ENCODE data around the gene NPR2.

The NPR2 gene

GRCh38 chr9:35791297-35791921 is at the start of gene NPR2:
Gene NPR2 (plus strand): TSS chr9:35791591. CDS start chr9:35792409, 818 bp downstream.
- no peak for DNase-seq (ENCODE audit: extremely low read depth in 1 of 2, low read depth in 1 of 2)

- no peak for DNase-seq (ENCODE audit: extremely low read depth in 1 of 2, low read depth in 1 of 2)
These were observed 49.7 kb upstream of the NPR2 start for GRCh38 chr9:35741740-35742139.

GRCh38 chr9:35743452-35743851 is 47.9 kb upstream of the NPR2 start:
- no peak for DNase-seq (ENCODE audit: extremely low read depth in 1 of 2, low read depth in 1 of 2)

GRCh38 chr9:35743880-35744518 is 47.4 kb upstream of the NPR2 start:
- no peak for DNase-seq (ENCODE audit: extremely low read depth in 1 of 2, low read depth in 1 of 2)

GRCh38 chr9:35745569-35745968 is 45.8 kb upstream of the NPR2 start:
- DNase-seq (ENCODE audit: extremely low read depth in 1 of 2, low read depth in 1 of 2) = no peak

DNA sequence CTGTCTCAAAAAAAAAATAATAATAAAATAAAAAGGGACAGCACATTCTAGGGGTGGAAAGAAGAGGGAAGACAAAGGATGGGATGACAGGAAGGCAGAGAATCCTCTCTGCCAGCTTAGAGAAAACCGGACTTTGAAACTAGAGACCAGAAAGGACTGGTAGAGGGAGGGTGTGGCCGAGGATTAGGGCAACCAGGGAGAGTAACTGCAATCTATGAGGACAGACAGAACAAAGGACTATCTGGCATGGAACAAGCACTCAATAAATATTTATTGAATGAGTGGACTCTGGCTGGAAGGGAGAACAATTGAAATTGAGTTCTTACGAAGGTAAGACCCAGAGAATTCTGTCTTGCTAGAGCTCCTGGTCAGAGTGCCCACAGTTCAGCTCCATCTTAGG is 44.8 kb upstream of the NPR2 start:
- no peak for DNase-seq (ENCODE audit: extremely low read depth in 1 of 2, low read depth in 1 of 2)

DNA sequence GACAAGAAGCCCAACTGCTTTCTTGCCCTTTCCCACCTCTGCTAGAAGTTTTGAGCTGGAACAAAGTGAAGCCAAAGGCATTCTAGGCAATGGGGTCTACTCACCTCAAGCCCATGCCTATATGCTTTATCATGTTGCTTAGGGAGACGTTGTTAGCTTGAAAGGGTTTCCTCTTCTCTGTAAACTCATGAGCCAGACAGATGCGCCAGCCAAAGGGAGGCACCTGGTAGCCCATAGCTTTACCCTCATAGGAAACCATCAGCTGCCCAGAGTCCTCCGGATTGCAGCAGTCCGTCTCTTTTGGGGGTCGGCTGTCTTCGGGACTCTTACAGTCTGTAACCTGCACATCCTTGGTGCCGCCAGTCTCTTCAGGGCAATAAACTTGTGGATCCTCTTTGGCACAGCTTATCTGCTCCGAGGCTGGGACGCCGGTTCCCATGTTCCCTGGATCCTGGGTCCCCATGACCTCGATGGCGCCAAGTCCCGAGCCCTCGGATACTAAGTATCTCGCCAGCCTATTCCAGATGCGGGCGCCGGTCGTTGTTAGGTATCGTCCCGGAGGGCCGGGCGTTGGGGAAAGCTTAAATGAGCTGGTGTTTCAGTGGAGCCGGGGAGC is 43.0 kb upstream of the NPR2 start:
- no peak for DNase-seq (ENCODE audit: extremely low read depth in 1 of 2, low read depth in 1 of 2)

DNA sequence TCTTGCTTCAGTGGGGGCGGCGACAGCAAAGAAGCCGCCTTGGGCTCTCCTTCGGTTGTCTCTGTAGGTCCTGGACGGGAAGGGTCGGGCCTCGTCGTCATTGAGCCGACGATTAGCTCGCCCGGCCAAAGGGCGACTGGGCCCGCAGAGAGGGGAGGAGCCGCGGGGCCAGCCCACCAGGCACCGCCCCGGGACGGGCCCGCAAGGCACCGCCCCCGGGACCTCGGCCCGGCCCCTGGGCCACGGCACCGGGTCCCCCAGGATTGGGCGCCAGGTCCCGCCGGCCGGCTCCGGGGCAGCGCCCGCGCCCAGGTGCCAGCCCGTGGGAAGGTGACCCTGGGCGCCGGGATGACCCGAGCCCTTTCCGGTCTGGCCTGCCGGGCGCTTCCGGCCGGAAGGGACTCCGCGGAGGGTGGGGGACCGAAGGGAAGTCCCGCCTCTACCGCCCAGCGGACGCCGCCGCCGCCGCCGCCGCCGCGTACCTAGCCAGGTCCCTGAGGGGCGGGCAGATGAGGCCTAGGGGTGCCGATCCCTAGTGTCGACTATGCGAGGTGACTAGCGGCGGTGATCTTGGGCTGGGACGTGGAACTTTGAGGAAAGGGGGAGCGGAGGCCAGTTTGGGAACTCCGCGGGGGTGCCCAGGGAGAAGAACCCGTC is 42.4 kb upstream of the NPR2 start, which contains the start of the genes GBA2 and RGP1:
Gene GBA2, minus strand, starts transcription at position 371 of the 657 bp plus-strand sequence. CDS start 524 bp downstream, outside the sequence.
Gene RGP1, plus strand, starts transcription at position 430 of the 657 bp plus-strand sequence. CDS start 469 bp downstream, outside the sequence.
- peak in 1 of 2 donors; percentile 45 for DNase-seq (ENCODE audit: extremely low read depth in 1 of 2, low read depth in 1 of 2)

GRCh38 chr9:35749515-35750255 is 41.7 kb upstream of the NPR2 start:
- peak in 1 of 2 donors; percentile 30 for DNase-seq (ENCODE audit: extremely low read depth in 1 of 2, low read depth in 1 of 2)

- DNase-seq (ENCODE audit: extremely low read depth in 1 of 2, low read depth in 1 of 2) = no peak
These were observed 41.2 kb upstream of the NPR2 start for GRCh38 chr9:35750256-35750531.

DNA sequence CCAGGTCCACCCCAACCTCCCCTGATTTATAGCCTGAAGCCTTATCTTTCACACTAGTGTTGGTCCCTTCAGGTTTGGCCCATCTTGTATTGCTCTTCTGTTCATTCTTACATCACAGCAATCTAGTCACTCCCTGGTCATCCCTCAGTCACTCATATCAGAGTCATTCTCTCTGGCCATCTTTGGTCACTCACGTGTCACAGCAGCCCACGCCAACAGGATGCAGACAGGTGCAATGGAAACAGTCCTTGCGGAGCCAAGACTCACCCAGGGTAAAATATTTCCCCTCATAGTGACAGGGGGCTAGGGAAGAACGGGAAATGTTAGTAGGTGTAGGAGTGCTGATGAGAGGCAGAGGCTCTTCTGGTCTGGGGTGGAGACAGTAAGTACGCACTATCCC is 37.9 kb upstream of the NPR2 start:
- no peak for DNase-seq (ENCODE audit: extremely low read depth in 1 of 2, low read depth in 1 of 2)

GRCh38 chr9:35754264-35754663 is 37.1 kb upstream of the NPR2 start, which contains the start of gene MSMP:
Gene MSMP (minus strand): TSS chr9:35754276. CDS start chr9:35754129, 147 bp downstream.
- no peak for DNase-seq (ENCODE audit: extremely low read depth in 1 of 2, low read depth in 1 of 2)

GRCh38 chr9:35755071-35755470 is 36.3 kb upstream of the NPR2 start:
- DNase-seq (ENCODE audit: extremely low read depth in 1 of 2, low read depth in 1 of 2) = no peak

GRCh38 chr9:35756275-35757225 is 34.8 kb upstream of the NPR2 start:
- DNase-seq (ENCODE audit: extremely low read depth in 1 of 2, low read depth in 1 of 2) = peak; percentile 46 to 65

- no peak for DNase-seq (ENCODE audit: extremely low read depth in 1 of 2, low read depth in 1 of 2)
These were observed 34.0 kb upstream of the NPR2 start for GRCh38 chr9:35757226-35757891.

- no peak for DNase-seq (ENCODE audit: extremely low read depth in 1 of 2, low read depth in 1 of 2)
These were observed 33.5 kb upstream of the NPR2 start for GRCh38 chr9:35757892-35758275.

DNA sequence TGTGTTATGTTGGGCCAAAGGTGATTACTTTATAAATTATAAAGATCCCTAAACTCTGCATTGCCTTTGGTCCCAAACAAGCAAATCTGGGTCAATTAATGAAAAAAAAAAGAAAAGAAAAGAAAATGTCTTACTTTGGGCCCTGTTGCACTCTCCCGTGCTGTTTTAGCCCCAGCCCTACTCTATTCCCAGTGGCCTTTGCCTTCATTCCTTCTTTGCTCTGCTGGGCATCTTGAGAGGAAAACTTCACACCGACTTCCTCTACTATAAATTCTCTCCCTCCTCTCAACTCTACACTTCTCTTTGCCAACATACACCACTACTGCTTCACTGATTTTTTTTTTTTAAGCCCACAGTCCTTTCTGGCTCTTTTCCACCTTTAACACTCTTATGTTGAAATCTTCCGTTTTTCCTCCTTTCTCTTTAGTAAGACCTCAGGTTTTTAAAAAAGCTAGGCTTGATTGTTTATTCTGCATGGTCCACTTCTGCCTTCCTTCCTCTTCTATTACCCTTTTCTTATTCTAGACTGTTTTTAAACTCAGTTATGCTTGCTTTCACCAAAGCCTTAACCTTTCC is 32.8 kb upstream of the NPR2 start:
- no peak for DNase-seq (ENCODE audit: extremely low read depth in 1 of 2, low read depth in 1 of 2)

DNA sequence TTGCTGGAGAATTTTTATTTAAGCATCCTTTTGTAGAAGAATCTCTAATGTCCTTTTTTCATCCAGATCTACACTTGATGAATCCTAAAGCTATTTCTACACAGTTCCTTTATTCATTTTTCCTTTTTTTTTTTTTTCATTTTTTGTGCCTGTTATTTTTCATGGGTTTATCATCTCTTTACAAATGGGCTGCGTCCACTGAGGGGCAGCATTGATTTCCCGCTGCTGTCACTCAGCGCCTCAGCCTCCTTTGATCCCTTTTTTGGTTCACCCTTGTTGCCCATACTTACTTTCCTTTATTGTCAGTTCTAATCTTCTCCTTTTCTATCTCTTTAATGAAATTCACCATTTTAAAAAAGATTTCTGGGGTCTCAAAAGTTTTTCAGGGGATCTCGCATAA is 31.6 kb upstream of the NPR2 start:
- no peak for DNase-seq (ENCODE audit: extremely low read depth in 1 of 2, low read depth in 1 of 2)

- DNase-seq (ENCODE audit: extremely low read depth in 1 of 2, low read depth in 1 of 2) = no peak
These were observed 30.7 kb upstream of the NPR2 start for GRCh38 chr9:35760651-35761050.

All from activated CD8-positive, alpha-beta memory T cell treated with anti-CD3 and anti-CD28 coated beads for 1 hour (primary cell).